Thoracic aorta (tissue), 2 donors: Measurements from ENCODE around the gene ASTN2. TPM values are rescaled to one million over a fixed set of nuclear protein-coding genes. Genes with fewer than 3 reads are reported as not detected.

Experiments
- ATAC-seq: fragments of 150-250 bp; one replicate; pipeline ENCODE4 v1.8.0; 2017; ENCODE audit warnings: low read depth; ENCODE audit not compliant: insufficient number of reproducible peaks, low FRiP score
- DNase-seq: peaks from one replicate; pipeline ENCODE4 v3.0.0-alpha.2; 2020; ENCODE audit warnings: low spot score
- H3K27ac ChIP-seq, 2 donors: fragments of 200-600 bp; sonication (generic); 1 replicate in 1 of 2; 2 replicates in 1 of 2; pipeline ENCODE4 v1.5.1; 2016; ENCODE audit warnings: mild to moderate bottlenecking in 2 of 2, moderate library complexity in 2 of 2
- H3K27me3 ChIP-seq: fragments of 200-600 bp; sonication (generic); replicated peaks from 2 replicates; pipeline ENCODE4 v1.6.0; 2016; ENCODE audit warnings: mild to moderate bottlenecking; ENCODE audit not compliant: insufficient read depth
- H3K36me3 ChIP-seq: fragments of 200-600 bp; sonication (generic); one replicate; pipeline ENCODE4 v1.5.1; 2016
- H3K4me1 ChIP-seq, 2 donors: fragments of 200-600 bp; sonication (generic); 1 replicate in 1 of 2; 2 replicates in 1 of 2; pipeline versions ENCODE4 v1.5.1 to v1.6.0; 2016; ENCODE audit warnings: low read depth in 2 of 2, mild to moderate bottlenecking in 1 of 2; ENCODE audit not compliant: control insufficient read depth in 1 of 2
- H3K4me3 ChIP-seq: fragments of 200-600 bp; sonication (generic); 2 replicates; pipeline ENCODE4 v1.5.1; 2016; ENCODE audit warnings: mild to moderate bottlenecking
- H3K9me3 ChIP-seq: fragments of 200-600 bp; sonication (generic); 2 replicates; pipeline ENCODE4 v1.5.1; 2016
- CTCF ChIP-seq: fragments of 200-600 bp; sonication (generic); IDR thresholded peaks from one replicate; pipeline ENCODE4 v1.5.1; 2019; ENCODE audit warnings: antibody characterized with exemption
- total RNA-seq, 2 donors: library from RNA; depleted of rRNA; stranded (reverse); fragments of >200 nt; gene quantifications; one replicate each; pipeline versions ENCODE4 v1.1.0 to v1.2.3, GENCODE V29; 2016

Gene ASTN2
- total RNA-seq, 2 donors from 2014 or later, result 6.8 to 7.1 TPM

GRCh38 chr9:117375956-117376355, 38.9 kb downstream of the ASTN2 start:
- Histone ChIP-seq H3K36me3 (no peaks in the 10 kb centered on the region), H3K27me3 (no peaks in the 10 kb centered on the region), H3K27ac (no peak overlapping the region), H3K4me3 (no peak overlapping the region), H3K4me1 (no peaks in the 10 kb centered on the region), H3K9me3 (no peaks in the 10 kb centered on the region)
- no peak for TF ChIP-seq CTCF
- DNase-seq (no peak), ATAC-seq (no peak)

- TF ChIP-seq CTCF, result no peak
- DNase-seq, result no peak
- ATAC-seq, result no peak
- Histone ChIP-seq H3K36me3 (no peaks in the 10 kb centered on the region), H3K27ac (no peak overlapping the region), H3K27me3 (no peaks in the 10 kb centered on the region), H3K9me3 (no peaks in the 10 kb centered on the region), H3K4me1 (no peaks in the 10 kb centered on the region), H3K4me3 (no peak overlapping the region)
Observed at GRCh38 chr9:117374076-117374725, 40.7 kb downstream of the ASTN2 start.

- no peak for TF ChIP-seq CTCF
- no peaks in the 10 kb centered on the region for H3K36me3 ChIP-seq
Observed at GRCh38 chr9:117368684-117369230, 46.1 kb downstream of the ASTN2 start.

GRCh38 chr9:117365438-117365837, 49.4 kb downstream of the ASTN2 start:
- ATAC-seq, result no peak

More at GRCh38 chr9:117368684-117369230, 46.1 kb downstream of the ASTN2 start:
- no peak for DNase-seq
- no peaks in the 10 kb centered on the region for H3K27me3 ChIP-seq
- no peaks in the 10 kb centered on the region for H3K4me1 ChIP-seq
- no peaks in the 10 kb centered on the region for H3K9me3 ChIP-seq
- no peak overlapping the region for H3K4me3 ChIP-seq
- ATAC-seq, result no peak
- H3K27ac ChIP-seq, result no peak overlapping the region

GRCh38 chr9:117363006-117363405, 51.9 kb downstream of the ASTN2 start:
- no peak for TF ChIP-seq CTCF
- H3K36me3 ChIP-seq, result no peaks in the 10 kb centered on the region
- no peak overlapping the region for H3K4me3 ChIP-seq
- H3K27ac ChIP-seq, result no peak overlapping the region
- no peaks in the 10 kb centered on the region for H3K4me1 ChIP-seq
- DNase-seq (no peak), ATAC-seq (no peak)
- H3K27me3 ChIP-seq, result no peaks in the 10 kb centered on the region
- H3K9me3 ChIP-seq, result no peaks in the 10 kb centered on the region

More at GRCh38 chr9:117365438-117365837, 49.4 kb downstream of the ASTN2 start:
- TF ChIP-seq CTCF, result no peak
- H3K36me3 ChIP-seq, result no peaks in the 10 kb centered on the region
- no peaks in the 10 kb centered on the region for H3K9me3 ChIP-seq
- no peaks in the 10 kb centered on the region for H3K4me1 ChIP-seq
- no peak overlapping the region for H3K27ac ChIP-seq
- H3K4me3 ChIP-seq, result no peak overlapping the region
- H3K27me3 ChIP-seq, result no peaks in the 10 kb centered on the region
- DNase-seq, result no peak
